GM10266 (cell line): ENCODE results near the gene DROSHA.

Source experiments
- DNase-seq: peaks from one replicate; pipeline ENCODE4 v3.0.0; 2012; ENCODE audit errors: extremely low spot score
- CTCF ChIP-seq: IDR thresholded peaks from 2 replicates; pipeline ENCODE4 v1.5.1; 2012; ENCODE audit warnings: mild to moderate bottlenecking, low read depth; ENCODE audit not compliant: control insufficient read depth, insufficient read depth; ENCODE audit errors: missing control alignments

Gene DROSHA

GRCh38 chr5:31413030-31413812, 118.7 kb downstream of the DROSHA start:
- no peak for TF ChIP-seq CTCF
- DNase-seq = no peak

- TF ChIP-seq CTCF = no peak
- no peak for DNase-seq
These were observed 119.6 kb downstream of the DROSHA start for GRCh38 chr5:31412324-31412723.

GRCh38 chr5:31410089-31410488, 121.8 kb downstream of the DROSHA start:
- no peak for TF ChIP-seq CTCF
- no peak for DNase-seq

- TF ChIP-seq CTCF = no peak
These were observed 123.1 kb downstream of the DROSHA start for GRCh38 chr5:31408814-31409213.

GRCh38 chr5:31407921-31408693, 123.8 kb downstream of the DROSHA start:
- no peak for TF ChIP-seq CTCF
- DNase-seq = no peak

More at GRCh38 chr5:31408814-31409213, 123.1 kb downstream of the DROSHA start:
- DNase-seq = no peak

GRCh38 chr5:31404325-31404724, 127.6 kb downstream of the DROSHA start:
- TF ChIP-seq CTCF = no peak
- DNase-seq = no peak

- TF ChIP-seq CTCF = no peak
- no peak for DNase-seq
These were observed 130.2 kb downstream of the DROSHA start for GRCh38 chr5:31401691-31402090.
